Kidney capillary endothelial cell (primary cell): ENCODE measurements around the gene ACSL1.

Source experiments
- DNase-seq: peaks from one replicate; pipeline ENCODE4 v3.0.0-alpha.2; 2018; ENCODE audit warnings: low spot score

The ACSL1 gene

GRCh38 chr4:184712322-184712721 is 113.4 kb downstream of the ACSL1 start:
- no peak for DNase-seq

GRCh38 chr4:184706453-184706852 is 119.3 kb downstream of the ACSL1 start:
- no peak for DNase-seq

- DNase-seq, result no peak
Observed at GRCh38 chr4:184705692-184706091, 120.1 kb downstream of the ACSL1 start.
